Adrenal gland (tissue), 12 donors: ENCODE results near the gene BMPR2. TPM values are rescaled to one million over a fixed set of nuclear protein-coding genes. Genes with fewer than 3 reads are reported as not detected.

Experiments used
- DNase-seq, 7 donors: peaks; one replicate each; pipeline ENCODE4 v3.0.0-alpha.2; 2019 to 2020
- H3K27ac ChIP-seq, 5 donors: fragments of 200-600 bp; sonication (generic) in 4 of 5; 1 replicate in 3 of 5; 2 replicates in 2 of 5; pipeline versions ENCODE4 v1.5.1 to v1.8.0; 2016 to 2020; ENCODE audit warnings: mild to moderate bottlenecking in 1 of 5
- H3K27me3 ChIP-seq: fragments of 200-600 bp; 2 replicates; pipeline ENCODE4 v1.8.0; 2021
- H3K36me3 ChIP-seq, 2 donors: fragments of 200-600 bp; replicated peaks in 1 of 2; 1 replicate in 1 of 2; 2 replicates in 1 of 2; pipeline versions ENCODE4 v1.5.1 to v1.8.0; 2018 to 2022
- H3K4me1 ChIP-seq, 2 donors: fragments of 200-600 bp; replicated peaks in 1 of 2; 1 replicate in 1 of 2; 2 replicates in 1 of 2; pipeline versions ENCODE4 v1.5.1 to v1.8.0; 2018 to 2021
- H3K4me3 ChIP-seq, 4 donors: fragments of 200-600 bp; sonication (generic) in 3 of 4; one replicate each; pipeline ENCODE4 v1.5.1; 2016 to 2018
- H3K9me3 ChIP-seq, 3 donors: fragments of 200-600 bp; sonication (generic) in 1 of 3; replicated peaks in 1 of 3; 1 replicate in 2 of 3; 2 replicates in 1 of 3; pipeline versions ENCODE4 v1.5.1 to v1.8.0; 2016 to 2021
- CTCF ChIP-seq, 6 experiments: fragments of 450-650 bp in 4 of 6; fragments of 200-600 bp in 2 of 6; sonication (generic) in 1 of 6; IDR thresholded peaks; 1 replicate in 5 of 6; 2 replicates in 1 of 6; pipeline versions ENCODE4 v1.5.1 to v1.8.0; 2016 to 2021; ENCODE audit warnings: antibody characterized with exemption in 6 of 6, mild to moderate bottlenecking in 2 of 6, moderate library complexity in 1 of 6
- POLR2A ChIP-seq, 2 donors: fragments of 450-650 bp; IDR thresholded peaks; one replicate each; pipeline ENCODE4 v1.6.1; 2017; ENCODE audit warnings: antibody characterized with exemption in 2 of 2, mild to moderate bottlenecking in 2 of 2, moderate library complexity in 1 of 2
- WGBS, 4 donors: extraction: QIAGEN DNeasy Blood & Tissue Kit in 2 of 4; methylation state at CpG; one replicate each; pipeline versions ENCODE4 v1.1.5 to v1.1.7; 2013 to 2017; 5-methylcytosine and 5-hydroxymethylcytosine counted together
- intact Hi-C, 2 donors: fragments of 100-400 bp; cut with DNase I; formaldehyde crosslinking; loops; one replicate each; pipeline versions ENCODE4 v1.14.1 to v1.15.0; 2022 to 2023
- polyA plus RNA-seq, 3 donors: library from polyadenylated mRNA; stranded (reverse); fragments of 200-250 nt in 2 of 3; fragments of 350-450 nt in 1 of 3; fragmentation: Illumina TruSeq in 1 of 3; extraction: RNeasy Lipid Tissue Mini Kit (QIAGEN cat#74804) in 1 of 3; gene quantifications; one replicate each; pipeline ENCODE4 v1.2.3, GENCODE V29; 2013 to 2014
- total RNA-seq, 9 donors: library from RNA; depleted of rRNA in 4 of 9; stranded (reverse); fragments of >200 nt in 4 of 9; fragments of 120-200 nt in 1 of 9; fragmentation: NEBNext Ultra II Directional in 1 of 9; extraction: Animal tissue kit (Norgen Biotek cat#: 25700) in 1 of 9; gene quantifications; one replicate each; pipeline versions ENCODE4 v1.1.0 to v1.2.4, GENCODE V29; 2013 to 2023
- donor health status: healthy with polysubstance abuse.
- donor health status: Bipolar disorder and iron deficiency.
- donor health status: DM: yes; HTN: yes; CAD: no.
- donor health status: DM: no; HTN: no; CAD: no.
- donor health status: DM: no; HTN: no; CAD: no.
- donor health status: DM: yes; HTN: yes; CAD: no.

Gene BMPR2
- total and polyA plus RNA-seq, 12 donors: 7.7 to 123 (median 85.7) TPM

GRCh38 chr2:202555356-202555755 lies 179.2 kb downstream of the BMPR2 start:
- no peaks in the 10 kb centered on the region for H3K27me3 ChIP-seq
- no peak for TF ChIP-seq POLR2A (IDR thresholded peaks at IDR 0.05)
- no peak for TF ChIP-seq CTCF (IDR thresholded peaks at IDR 0.05)
- no peaks in the 10 kb centered on the region for H3K4me1 ChIP-seq
- no peak for DNase-seq
- intact Hi-C loops: no loop called here
- 93 to 94% (median 93%) methylated on average over 4 of the region's 4 CpGs for WGBS, 4 donors
- H3K27ac ChIP-seq: no peak overlapping the region
- H3K9me3 ChIP-seq: no peaks in the 10 kb centered on the region
- H3K4me3 ChIP-seq: no peak overlapping the region
- peaks cover 0 to 28% of the 10 kb centered on the region in 2 donors for H3K36me3 ChIP-seq

DNA sequence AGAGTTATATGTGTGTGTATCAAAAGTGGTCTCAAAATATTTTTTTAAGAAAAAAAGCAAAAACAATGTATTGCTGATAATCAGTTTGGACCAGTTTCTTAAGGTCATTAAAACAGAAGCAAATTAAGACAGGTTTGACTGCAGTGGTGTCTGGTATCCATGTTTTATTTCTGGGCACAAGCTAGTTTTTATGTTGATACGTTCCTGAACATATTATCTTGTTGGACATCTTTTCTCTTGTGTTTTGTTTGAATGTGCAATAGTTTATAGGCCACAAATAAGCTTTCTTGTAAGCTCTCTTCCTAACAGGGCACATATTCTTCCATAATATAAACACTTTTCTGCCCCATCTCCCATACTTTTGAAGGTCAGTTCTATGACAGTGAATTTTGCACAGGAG lies 184.1 kb downstream of the BMPR2 start:
- H3K4me1 ChIP-seq: no peaks in the 10 kb centered on the region
- no peak overlapping the region for H3K27ac ChIP-seq
- H3K4me3 ChIP-seq: no peak overlapping the region
- 81 to 87% (median 82%) methylated on average over 1 of the region's 1 CpG for WGBS, 4 donors
- no peaks in the 10 kb centered on the region for H3K9me3 ChIP-seq
- intact Hi-C loops: no loop called here
- no peak for TF ChIP-seq POLR2A (IDR thresholded peaks at IDR 0.05)
- no peak for TF ChIP-seq CTCF (IDR thresholded peaks at IDR 0.05)
- H3K27me3 ChIP-seq: no peaks in the 10 kb centered on the region
- no peak for DNase-seq
- peaks cover 0 to 19% of the 10 kb centered on the region in 2 donors for H3K36me3 ChIP-seq

GRCh38 chr2:202564226-202564625 lies 188.1 kb downstream of the BMPR2 start:
- Histone ChIP-seq H3K27me3 (no peaks in the 10 kb centered on the region), H3K4me1 (no peaks in the 10 kb centered on the region), H3K9me3 (no peaks in the 10 kb centered on the region), H3K36me3 (peaks cover 0 to 4% of the 10 kb centered on the region in 2 donors), H3K27ac (no peak overlapping the region), H3K4me3 (no peak overlapping the region)
- intact Hi-C loops: no loop called here
- WGBS, 4 donors: 66 to 74% (median 70%) methylated on average over 1 of the region's 1 CpG
- TF ChIP-seq POLR2A (IDR thresholded peaks at IDR 0.05) (no peak), CTCF (IDR thresholded peaks at IDR 0.05) (no peak)
- no peak for DNase-seq

DNA sequence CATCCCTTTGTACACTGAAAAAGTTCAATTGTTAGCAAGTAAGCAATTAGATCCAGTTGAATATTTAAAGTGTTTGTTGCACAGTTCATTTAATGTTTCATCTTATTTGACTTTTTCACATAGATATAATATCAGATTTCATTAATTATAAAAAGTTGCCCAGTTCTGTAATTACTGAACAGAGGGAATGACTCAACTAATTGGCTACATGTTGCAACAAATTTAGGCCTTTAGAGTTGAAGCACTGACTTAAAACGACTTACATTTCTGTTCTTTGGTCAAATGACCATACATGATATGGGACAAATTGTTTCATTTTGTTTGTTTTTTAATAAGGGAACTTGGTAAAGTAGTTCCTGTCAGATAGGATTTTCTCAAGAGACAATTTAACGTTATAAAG lies 190.2 kb downstream of the BMPR2 start:
- H3K9me3 ChIP-seq: no peaks in the 10 kb centered on the region
- no peaks in the 10 kb centered on the region for H3K36me3 ChIP-seq
- H3K27me3 ChIP-seq: no peaks in the 10 kb centered on the region
- intact Hi-C loops: no loop called here
- H3K4me1 ChIP-seq: no peaks in the 10 kb centered on the region
- WGBS, 4 donors: 58 to 83% (median 67%) methylated on average over 2 of the region's 2 CpGs
- H3K4me3 ChIP-seq: no peak overlapping the region
- H3K27ac ChIP-seq: no peak overlapping the region
- no peak for DNase-seq
- TF ChIP-seq POLR2A (IDR thresholded peaks at IDR 0.05) (no peak), CTCF (IDR thresholded peaks at IDR 0.05) (no peak)
